ENCODE data around the gene SMG5.
"Not testable (repeated sequence)": the region's sequence is repeated elsewhere in the genome, so short reads cannot be mapped to it uniquely, and the experiment has no call there.

SMG5 gene

GRCh38 chr1:156242738-156243137 lies 39.9 kb downstream of the SMG5 start:
- DNase-seq, result no peak

- no peak for DNase-seq
These were observed 40.7 kb downstream of the SMG5 start, which contains the start of gene BGLAP for GRCh38 chr1:156241926-156242325. TSS of gene BGLAP (plus strand) at chr1:156242184. CDS start at chr1:156242232, 48 bp downstream.

- no peak for DNase-seq
These were observed 41.3 kb downstream of the SMG5 start for GRCh38 chr1:156241311-156241811.

GRCh38 chr1:156238248-156238647 lies 44.4 kb downstream of the SMG5 start:
- DNase-seq, result no peak

- no peak for DNase-seq
These were observed 46.5 kb downstream of the SMG5 start for GRCh38 chr1:156236164-156236563.

GRCh38 chr1:156233426-156234127 lies 49.0 kb downstream of the SMG5 start:
- DNase-seq, result no peak

GRCh38 chr1:156232201-156232894 lies 50.3 kb downstream of the SMG5 start:
- DNase-seq, result no peak

- DNase-seq, result no peak
These were observed 52.2 kb downstream of the SMG5 start for GRCh38 chr1:156230473-156230837.

GRCh38 chr1:156229809-156230472 lies 52.7 kb downstream of the SMG5 start:
- DNase-seq, result no peak

- DNase-seq, result no peak
These were observed 54.1 kb downstream of the SMG5 start for GRCh38 chr1:156228501-156228900.

- DNase-seq, result no peak
These were observed 55.8 kb downstream of the SMG5 start for GRCh38 chr1:156226782-156227181.

- no peak for DNase-seq
These were observed 56.5 kb downstream of the SMG5 start for GRCh38 chr1:156226116-156226538.

- no peak for DNase-seq
These were observed 57.0 kb downstream of the SMG5 start for GRCh38 chr1:156225677-156226014.

GRCh38 chr1:156221986-156222692 lies 60.5 kb downstream of the SMG5 start:
- DNase-seq, result no peak

- DNase-seq, result no peak
These were observed 62.4 kb downstream of the SMG5 start for GRCh38 chr1:156220226-156220625.

- DNase-seq, result peak in 2 of 6 experiments; percentile 21 to 31
These were observed 64.8 kb downstream of the SMG5 start for GRCh38 chr1:156217871-156218270.

- not testable (repeated sequence) for DNase-seq
These were observed 66.1 kb downstream of the SMG5 start for GRCh38 chr1:156216361-156217086.

GRCh38 chr1:156214024-156214748 lies 68.4 kb downstream of the SMG5 start:
- no peak for DNase-seq

GRCh38 chr1:156213644-156213966 lies 69.0 kb downstream of the SMG5 start:
- no peak for DNase-seq

- DNase-seq, result peak; percentile 90 to 99 (median 96)
These were observed 69.6 kb downstream of the SMG5 start, which contains the start of gene PMF1 for GRCh38 chr1:156212833-156213643. TSS of gene PMF1 (plus strand) at chr1:156213007. CDS start at chr1:156213016, 9 bp downstream.

GRCh38 chr1:156212130-156212529 lies 70.5 kb downstream of the SMG5 start:
- DNase-seq, result no peak
